Measurements from ENCODE around the gene MRPL44.
A peak's percentile ranks its signal among the peaks of the same experiment; 100 is the strongest.

Gene MRPL44

GRCh38 chr2:223957092-223957851, at the start of gene MRPL44:
Gene MRPL44, plus strand, starts transcription at chr2:223957463. Its CDS starts 10 bp downstream, at chr2:223957473.
- Histone ChIP-seq H3K27ac (ENCODE audit: low read length) (peak within 1 kb of the TSS; percentile 76), H3K4me1 (ENCODE audit: control insufficient read depth, low read depth, low read length) (peaks cover 14% of the 10 kb centered on the region)

GRCh38 chr2:223908304-223908998, 48.8 kb upstream of the MRPL44 start:
- Histone ChIP-seq H3K4me1 (ENCODE audit: control insufficient read depth, low read depth, low read length) (no peaks in the 10 kb centered on the region), H3K9ac (ENCODE audit: low read length) (no peak overlapping the region), H3K36me3 (ENCODE audit: control insufficient read depth, low read depth, low read length) (peaks cover 22% of the 10 kb centered on the region), H3K27me3 (ENCODE audit: control insufficient read depth, insufficient read depth, low read length) (no peaks in the 10 kb centered on the region), H3K27ac (ENCODE audit: low read length) (no peak overlapping the region), H3K9me3 (ENCODE audit: control insufficient read depth, low read depth, low read length) (no peaks in the 10 kb centered on the region), H3K4me3 (ENCODE audit: low read length) (no peak overlapping the region)

More at GRCh38 chr2:223957092-223957851, at the start of gene MRPL44:
- H3K4me3 ChIP-seq (ENCODE audit: low read length), result peak within 1 kb of the TSS; percentile 76
- H3K36me3 ChIP-seq (ENCODE audit: control insufficient read depth, low read depth, low read length), result peaks cover 20% of the 10 kb centered on the region
- H3K27me3 ChIP-seq (ENCODE audit: control insufficient read depth, insufficient read depth, low read length), result no peaks in the 10 kb centered on the region
- peak within 1 kb of the TSS; percentile 90 for H3K9ac ChIP-seq (ENCODE audit: low read length)
- no peaks in the 10 kb centered on the region for H3K9me3 ChIP-seq (ENCODE audit: control insufficient read depth, low read depth, low read length)

GRCh38 chr2:223909001-223909741, 48.1 kb upstream of the MRPL44 start:
- H3K9ac ChIP-seq (ENCODE audit: low read length), result no peak overlapping the region
- no peaks in the 10 kb centered on the region for H3K27me3 ChIP-seq (ENCODE audit: control insufficient read depth, insufficient read depth, low read length)
- no peak overlapping the region for H3K27ac ChIP-seq (ENCODE audit: low read length)
- H3K4me1 ChIP-seq (ENCODE audit: control insufficient read depth, low read depth, low read length), result no peaks in the 10 kb centered on the region
- H3K4me3 ChIP-seq (ENCODE audit: low read length), result no peak overlapping the region
- H3K36me3 ChIP-seq (ENCODE audit: control insufficient read depth, low read depth, low read length), result peaks cover 16% of the 10 kb centered on the region
- no peaks in the 10 kb centered on the region for H3K9me3 ChIP-seq (ENCODE audit: control insufficient read depth, low read depth, low read length)

- Histone ChIP-seq H3K9ac (ENCODE audit: low read length) (no peak overlapping the region), H3K27me3 (ENCODE audit: control insufficient read depth, insufficient read depth, low read length) (no peaks in the 10 kb centered on the region), H3K9me3 (ENCODE audit: control insufficient read depth, low read depth, low read length) (no peaks in the 10 kb centered on the region), H3K4me3 (ENCODE audit: low read length) (no peak overlapping the region), H3K4me1 (ENCODE audit: control insufficient read depth, low read depth, low read length) (no peaks in the 10 kb centered on the region), H3K27ac (ENCODE audit: low read length) (no peak overlapping the region), H3K36me3 (ENCODE audit: control insufficient read depth, low read depth, low read length) (peaks cover 18% of the 10 kb centered on the region)
Measured at GRCh38 chr2:223914324-223914723, 42.9 kb upstream of the MRPL44 start.

- no peak overlapping the region for H3K9ac ChIP-seq (ENCODE audit: low read length)
- no peak overlapping the region for H3K4me3 ChIP-seq (ENCODE audit: low read length)
- no peaks in the 10 kb centered on the region for H3K9me3 ChIP-seq (ENCODE audit: control insufficient read depth, low read depth, low read length)
- H3K27ac ChIP-seq (ENCODE audit: low read length), result no peak overlapping the region
- H3K4me1 ChIP-seq (ENCODE audit: control insufficient read depth, low read depth, low read length), result no peaks in the 10 kb centered on the region
- H3K36me3 ChIP-seq (ENCODE audit: control insufficient read depth, low read depth, low read length), result peaks cover 18% of the 10 kb centered on the region
- no peaks in the 10 kb centered on the region for H3K27me3 ChIP-seq (ENCODE audit: control insufficient read depth, insufficient read depth, low read length)
Measured at GRCh38 chr2:223915071-223915470, 42.2 kb upstream of the MRPL44 start.

- Histone ChIP-seq H3K4me1 (ENCODE audit: control insufficient read depth, low read depth, low read length) (no peaks in the 10 kb centered on the region), H3K27ac (ENCODE audit: low read length) (no peak overlapping the region), H3K36me3 (ENCODE audit: control insufficient read depth, low read depth, low read length) (peaks cover 18% of the 10 kb centered on the region), H3K9ac (ENCODE audit: low read length) (no peak overlapping the region), H3K9me3 (ENCODE audit: control insufficient read depth, low read depth, low read length) (no peaks in the 10 kb centered on the region), H3K4me3 (ENCODE audit: low read length) (no peak overlapping the region), H3K27me3 (ENCODE audit: control insufficient read depth, insufficient read depth, low read length) (no peaks in the 10 kb centered on the region)
Measured at GRCh38 chr2:223916181-223916920, 40.9 kb upstream of the MRPL44 start.

- H3K4me1 ChIP-seq (ENCODE audit: control insufficient read depth, low read depth, low read length), result no peaks in the 10 kb centered on the region
- no peak overlapping the region for H3K4me3 ChIP-seq (ENCODE audit: low read length)
- H3K27me3 ChIP-seq (ENCODE audit: control insufficient read depth, insufficient read depth, low read length), result no peaks in the 10 kb centered on the region
- H3K27ac ChIP-seq (ENCODE audit: low read length), result no peak overlapping the region
- H3K9ac ChIP-seq (ENCODE audit: low read length), result no peak overlapping the region
- peaks cover 18% of the 10 kb centered on the region for H3K36me3 ChIP-seq (ENCODE audit: control insufficient read depth, low read depth, low read length)
- no peaks in the 10 kb centered on the region for H3K9me3 ChIP-seq (ENCODE audit: control insufficient read depth, low read depth, low read length)
Measured at GRCh38 chr2:223918671-223919134, 38.6 kb upstream of the MRPL44 start.

- Histone ChIP-seq H3K36me3 (ENCODE audit: control insufficient read depth, low read depth, low read length) (peaks cover 16% of the 10 kb centered on the region), H3K9ac (ENCODE audit: low read length) (no peak overlapping the region), H3K4me3 (ENCODE audit: low read length) (no peak overlapping the region), H3K9me3 (ENCODE audit: control insufficient read depth, low read depth, low read length) (no peaks in the 10 kb centered on the region), H3K27ac (ENCODE audit: low read length) (no peak overlapping the region), H3K4me1 (ENCODE audit: control insufficient read depth, low read depth, low read length) (no peaks in the 10 kb centered on the region), H3K27me3 (ENCODE audit: control insufficient read depth, insufficient read depth, low read length) (no peaks in the 10 kb centered on the region)
Measured at GRCh38 chr2:223920109-223920508, 37.2 kb upstream of the MRPL44 start.

GRCh38 chr2:223921204-223921603, 36.1 kb upstream of the MRPL44 start:
- H3K4me1 ChIP-seq (ENCODE audit: control insufficient read depth, low read depth, low read length), result no peaks in the 10 kb centered on the region
- no peaks in the 10 kb centered on the region for H3K27me3 ChIP-seq (ENCODE audit: control insufficient read depth, insufficient read depth, low read length)
- H3K9me3 ChIP-seq (ENCODE audit: control insufficient read depth, low read depth, low read length), result no peaks in the 10 kb centered on the region
- no peak overlapping the region for H3K4me3 ChIP-seq (ENCODE audit: low read length)
- peaks cover 9% of the 10 kb centered on the region for H3K36me3 ChIP-seq (ENCODE audit: control insufficient read depth, low read depth, low read length)
- H3K9ac ChIP-seq (ENCODE audit: low read length), result no peak overlapping the region
- H3K27ac ChIP-seq (ENCODE audit: low read length), result no peak overlapping the region

- no peaks in the 10 kb centered on the region for H3K27me3 ChIP-seq (ENCODE audit: control insufficient read depth, insufficient read depth, low read length)
- no peak overlapping the region for H3K4me3 ChIP-seq (ENCODE audit: low read length)
- no peaks in the 10 kb centered on the region for H3K4me1 ChIP-seq (ENCODE audit: control insufficient read depth, low read depth, low read length)
- H3K36me3 ChIP-seq (ENCODE audit: control insufficient read depth, low read depth, low read length), result peaks cover 3% of the 10 kb centered on the region
- no peak overlapping the region for H3K9ac ChIP-seq (ENCODE audit: low read length)
- no peaks in the 10 kb centered on the region for H3K9me3 ChIP-seq (ENCODE audit: control insufficient read depth, low read depth, low read length)
- H3K27ac ChIP-seq (ENCODE audit: low read length), result no peak overlapping the region
Measured at GRCh38 chr2:223922308-223922707, 35.0 kb upstream of the MRPL44 start.

GRCh38 chr2:223923976-223924375, 33.3 kb upstream of the MRPL44 start:
- H3K36me3 ChIP-seq (ENCODE audit: control insufficient read depth, low read depth, low read length), result peaks cover 3% of the 10 kb centered on the region
- no peak overlapping the region for H3K9ac ChIP-seq (ENCODE audit: low read length)
- H3K27me3 ChIP-seq (ENCODE audit: control insufficient read depth, insufficient read depth, low read length), result no peaks in the 10 kb centered on the region
- H3K4me3 ChIP-seq (ENCODE audit: low read length), result no peak overlapping the region
- no peaks in the 10 kb centered on the region for H3K4me1 ChIP-seq (ENCODE audit: control insufficient read depth, low read depth, low read length)
- no peaks in the 10 kb centered on the region for H3K9me3 ChIP-seq (ENCODE audit: control insufficient read depth, low read depth, low read length)
- H3K27ac ChIP-seq (ENCODE audit: low read length), result no peak overlapping the region

All from iPS-18a (cell line).